K562 treated with DMSO at 1 percent for 24 hours (cell line): ENCODE results near the gene PPIC. TPM values are rescaled to one million over a fixed set of nuclear protein-coding genes. Genes with fewer than 3 reads are reported as not detected.

Experiments used
- total RNA-seq: library from RNA; unstranded; fragments of 300-600 nt; gene quantifications from 2 replicates; pipeline ENCODE4 v1.2.3, GENCODE V29; 2022; ENCODE audit warnings: low read depth; ENCODE audit not compliant: insufficient read depth

The PPIC gene
- total RNA-seq = 8.2 and 10.1 TPM in 2 replicates

GRCh38 chr5:123036391-123037103, at the start of gene PPIC:
TSS of gene PPIC (minus strand) at chr5:123036725. CDS start at chr5:123036625, 100 bp downstream.

Other genes starting within 250 kb of the PPIC start
- gene SNX24, start 191.1 kb downstream of the PPIC start, total RNA-seq = 13.0 and 13.4 TPM in 2 replicates
- gene PRDM6, start 52.5 kb upstream of the PPIC start, total RNA-seq = 0.03 TPM in 1 of 2 replicates, not detected in the other